KMS-11 (cell line): ENCODE measurements around the gene SAAL1.

Experiments used
- H2AFZ ChIP-seq: fragments of 200-600 bp; sonication (generic); 2 replicates; pipeline ENCODE4 v1.6.1; 2016; ENCODE audit warnings: antibody characterized with exemption, mixed run types, low read depth
- H3K27ac ChIP-seq: fragments of 200-600 bp; sonication (generic); 2 replicates; pipeline ENCODE4 v1.6.1; 2016; ENCODE audit warnings: mild to moderate bottlenecking, mixed run types
- H3K27me3 ChIP-seq: fragments of 200-600 bp; sonication (generic); 2 replicates; pipeline ENCODE4 v1.6.1; 2017; ENCODE audit warnings: mild to moderate bottlenecking, low read depth, mixed run types, moderate library complexity; ENCODE audit not compliant: insufficient read depth
- H3K36me3 ChIP-seq: fragments of 200-600 bp; sonication (generic); 2 replicates; pipeline ENCODE4 v1.6.1; 2017; ENCODE audit warnings: mild to moderate bottlenecking, mixed run types; ENCODE audit not compliant: insufficient read depth
- H3K4me1 ChIP-seq: fragments of 200-600 bp; sonication (generic); 2 replicates; pipeline ENCODE4 v1.6.1; 2016; ENCODE audit warnings: mild to moderate bottlenecking, low read depth, mixed run types; ENCODE audit not compliant: poor library complexity, severe bottlenecking
- H3K4me2 ChIP-seq: fragments of 200-600 bp; sonication (generic); 2 replicates; pipeline ENCODE4 v1.7.0; 2016; ENCODE audit warnings: mild to moderate bottlenecking, mixed run types
- H3K4me3 ChIP-seq: fragments of 200-600 bp; sonication (generic); IDR thresholded peaks from 2 replicates; pipeline ENCODE4 v1.6.1; 2017; ENCODE audit warnings: low read depth, low read length, mixed read lengths; ENCODE audit not compliant: insufficient read depth
- H3K79me2 ChIP-seq: fragments of 200-600 bp; sonication (generic); 2 replicates; pipeline ENCODE4 v1.6.1; 2016; ENCODE audit warnings: low read depth, mixed run types; ENCODE audit not compliant: insufficient read depth
- H3K9ac ChIP-seq: fragments of 200-600 bp; sonication (generic); 2 replicates; pipeline ENCODE4 v1.6.1; 2016; ENCODE audit warnings: mild to moderate bottlenecking, mixed run types
- H4K20me1 ChIP-seq: fragments of 200-600 bp; sonication (generic); 2 replicates; pipeline ENCODE4 v1.6.1; 2016; ENCODE audit warnings: mild to moderate bottlenecking, mixed run types; ENCODE audit not compliant: insufficient read depth
- CTCF ChIP-seq: fragments of 200-600 bp; sonication (generic); conservative IDR thresholded peaks from 2 replicates; pipeline ENCODE4 v1.6.1; 2017; ENCODE audit warnings: low read depth, mild to moderate bottlenecking, antibody characterized with exemption, low read length, moderate library complexity, mixed read lengths

The SAAL1 gene

GRCh38 chr11:18036456-18036855, 69.4 kb downstream of the SAAL1 start:
- no peak overlapping the region for H2AFZ ChIP-seq
- no peak overlapping the region for H3K4me2 ChIP-seq
- no peak overlapping the region for H3K27ac ChIP-seq
- no peaks in the 10 kb centered on the region for H3K4me1 ChIP-seq
- H3K27me3 ChIP-seq, result no peaks in the 10 kb centered on the region
- no peaks in the 10 kb centered on the region for H3K79me2 ChIP-seq
- no peak overlapping the region for H3K4me3 ChIP-seq
- no peaks in the 10 kb centered on the region for H3K36me3 ChIP-seq
- no peaks in the 10 kb centered on the region for H4K20me1 ChIP-seq
- TF ChIP-seq CTCF, result no peak
- H3K9ac ChIP-seq, result no peak overlapping the region
